ENCODE results near the gene KRTAP10-8.
"Not testable (repeated sequence)": the region's sequence is repeated elsewhere in the genome, so short reads cannot be mapped to it uniquely, and the experiment has no call there.

The KRTAP10-8 gene

DNA sequence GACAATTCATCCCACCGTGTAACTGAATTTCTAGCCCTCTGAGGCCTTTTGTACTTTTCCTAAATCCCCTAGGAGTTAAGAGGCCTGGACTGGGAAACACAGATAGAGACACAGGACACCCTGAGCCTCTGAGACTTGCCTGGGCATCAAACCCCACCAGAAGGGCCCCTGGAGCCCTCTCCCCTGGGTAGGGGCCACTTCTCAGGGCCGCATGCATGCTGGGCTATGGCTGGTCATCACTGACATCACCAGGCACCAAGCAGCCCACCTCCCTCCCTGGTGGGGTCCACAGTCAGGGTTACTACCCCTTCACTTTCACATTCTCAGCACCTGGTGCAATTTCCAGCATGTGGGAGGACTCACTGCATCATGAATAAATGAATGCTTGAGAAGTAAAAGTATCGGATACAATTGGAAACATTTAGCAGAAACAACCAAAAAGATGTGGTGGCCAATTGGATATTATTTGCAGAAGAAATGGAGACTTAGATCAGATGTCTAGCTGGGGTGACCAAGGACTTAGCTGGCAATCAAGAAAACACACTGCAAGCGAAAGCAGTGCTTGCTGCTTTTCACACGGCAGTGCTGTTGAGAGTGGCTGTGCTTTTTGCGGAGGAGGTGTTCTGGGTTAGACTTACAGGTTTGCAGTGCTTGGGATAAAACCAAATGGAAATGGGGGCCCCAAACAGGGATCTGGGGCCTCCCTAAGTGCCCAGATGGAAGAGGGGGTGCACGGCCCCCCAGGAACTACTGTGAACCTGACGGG lies 12.4 kb upstream of the KRTAP10-8 start:
- no peak for DNase-seq

DNA sequence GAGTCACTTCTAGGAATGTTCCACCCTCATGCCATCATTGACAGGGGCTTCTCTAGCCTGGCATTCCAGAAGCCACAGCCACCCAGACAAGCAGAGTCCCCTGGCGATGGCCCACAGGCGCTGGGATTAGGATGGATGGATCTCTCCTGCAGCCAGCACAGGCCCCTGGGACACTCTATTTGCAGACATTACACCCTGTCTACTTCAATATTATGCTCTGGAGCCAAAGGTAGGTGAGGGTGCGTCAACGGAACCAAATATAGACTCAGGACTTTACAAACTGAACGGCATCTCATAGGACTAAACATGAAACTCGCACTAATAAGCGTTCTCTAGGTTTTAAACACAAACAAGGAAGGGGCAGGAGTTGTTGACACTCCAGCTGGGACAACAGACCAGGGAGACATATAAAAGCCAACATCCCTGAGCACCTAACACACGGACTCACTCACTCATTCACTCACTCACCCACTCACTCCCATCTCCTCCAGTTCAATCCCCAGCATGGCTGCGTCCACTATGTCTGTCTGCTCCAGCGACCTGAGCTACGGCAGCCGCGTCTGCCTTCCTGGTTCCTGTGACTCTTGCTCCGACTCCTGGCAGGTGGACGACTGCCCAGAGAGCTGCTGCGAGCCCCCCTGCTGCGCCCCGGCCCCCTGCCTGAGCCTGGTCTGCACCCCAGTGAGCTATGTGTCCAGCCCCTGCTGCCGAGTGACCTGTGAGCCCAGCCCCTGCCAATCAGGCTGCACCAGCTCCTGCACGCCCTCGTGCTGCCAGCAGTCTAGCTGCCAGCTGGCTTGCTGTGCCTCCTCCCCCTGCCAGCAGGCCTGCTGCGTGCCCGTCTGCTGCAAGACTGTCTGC lies 11.5 kb upstream of the KRTAP10-8 start, which contains the start of gene KRTAP10-7:
Gene KRTAP10-7, plus strand, starts transcription at position 480 of the 861 bp plus-strand sequence. Its CDS starts 25 bp downstream, at position 505.
- not testable (repeated sequence) for DNase-seq

DNA sequence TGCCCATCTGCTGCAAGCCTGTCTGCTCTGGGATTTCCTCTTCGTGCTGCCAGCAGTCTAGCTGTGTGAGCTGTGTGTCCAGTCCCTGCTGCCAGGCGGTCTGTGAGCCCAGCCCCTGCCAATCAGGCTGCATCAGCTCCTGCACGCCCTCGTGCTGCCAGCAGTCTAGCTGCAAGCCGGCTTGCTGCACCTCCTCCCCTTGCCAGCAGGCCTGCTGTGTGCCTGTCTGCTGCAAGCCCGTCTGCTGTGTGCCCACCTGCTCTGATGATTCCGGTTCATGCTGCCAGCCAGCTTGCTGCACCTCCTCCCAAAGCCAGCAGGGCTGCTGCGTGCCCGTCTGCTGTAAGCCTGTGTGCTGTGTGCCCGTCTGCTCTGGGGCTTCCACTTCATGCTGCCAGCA lies 10.8 kb upstream of the KRTAP10-8 start:
- peak; percentile 32 for DNase-seq

DNA sequence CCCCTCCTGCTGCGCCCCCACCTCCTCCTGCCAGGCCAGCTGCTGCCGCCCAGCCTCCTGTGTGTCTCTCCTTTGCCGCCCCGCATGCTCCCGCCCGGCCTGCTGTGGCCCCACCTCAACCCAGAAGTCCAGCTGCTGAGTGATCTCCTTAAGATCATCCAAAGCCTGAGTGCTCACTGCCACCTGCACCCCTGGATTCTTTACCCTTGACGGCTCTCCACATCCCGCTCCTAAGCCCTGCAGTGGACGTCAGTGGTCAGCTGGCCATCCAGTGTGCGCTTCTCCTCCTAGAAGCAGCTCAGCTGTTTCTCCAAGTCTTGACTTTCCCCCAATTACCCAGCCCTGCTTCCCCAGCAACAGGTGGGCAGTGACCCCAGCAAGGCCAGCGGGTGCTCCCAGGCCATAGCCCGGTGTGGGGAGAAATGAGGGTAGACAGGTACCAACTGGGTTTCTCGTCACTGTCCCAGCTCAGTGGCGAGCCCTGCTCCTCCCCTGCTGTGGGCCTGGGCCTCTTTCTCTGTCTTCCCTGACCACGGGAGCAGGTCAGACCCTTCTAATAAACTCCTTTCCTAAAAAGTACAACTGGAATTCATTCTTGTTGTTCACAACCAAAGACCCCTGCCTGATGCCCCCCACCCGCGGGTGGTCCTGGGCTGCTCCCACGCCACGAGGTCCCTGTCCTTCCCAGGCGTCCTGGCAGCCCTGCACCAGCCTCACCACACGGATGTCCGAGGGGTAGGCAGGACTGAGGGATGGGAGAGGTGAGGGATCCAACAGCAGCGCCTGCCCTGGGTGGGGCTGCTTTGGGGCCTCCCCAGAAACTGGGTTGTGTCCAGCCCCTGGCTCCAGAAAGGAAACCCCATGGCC lies 10.1 kb upstream of the KRTAP10-8 start:
- no peak for DNase-seq

DNA sequence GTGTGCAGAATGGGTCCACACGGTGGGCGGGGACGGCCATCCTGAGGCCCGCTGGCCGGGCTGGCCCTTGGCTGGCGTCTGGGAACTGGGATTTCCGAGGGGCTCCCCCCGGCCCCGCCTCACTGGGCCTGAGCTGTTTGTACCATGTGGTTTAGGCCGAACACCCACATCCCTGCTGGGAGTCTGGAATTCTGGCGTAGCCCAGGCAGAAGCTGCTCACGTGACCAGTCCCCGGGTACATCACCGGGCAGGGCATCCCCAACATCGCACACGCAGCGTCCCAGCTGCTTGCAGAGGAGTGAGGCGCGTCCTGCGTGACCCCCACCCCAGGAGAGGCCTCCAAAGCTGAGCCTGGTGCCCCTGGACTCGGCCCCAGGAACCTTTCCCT lies 9.4 kb upstream of the KRTAP10-8 start:
- DNase-seq, result no peak

DNA sequence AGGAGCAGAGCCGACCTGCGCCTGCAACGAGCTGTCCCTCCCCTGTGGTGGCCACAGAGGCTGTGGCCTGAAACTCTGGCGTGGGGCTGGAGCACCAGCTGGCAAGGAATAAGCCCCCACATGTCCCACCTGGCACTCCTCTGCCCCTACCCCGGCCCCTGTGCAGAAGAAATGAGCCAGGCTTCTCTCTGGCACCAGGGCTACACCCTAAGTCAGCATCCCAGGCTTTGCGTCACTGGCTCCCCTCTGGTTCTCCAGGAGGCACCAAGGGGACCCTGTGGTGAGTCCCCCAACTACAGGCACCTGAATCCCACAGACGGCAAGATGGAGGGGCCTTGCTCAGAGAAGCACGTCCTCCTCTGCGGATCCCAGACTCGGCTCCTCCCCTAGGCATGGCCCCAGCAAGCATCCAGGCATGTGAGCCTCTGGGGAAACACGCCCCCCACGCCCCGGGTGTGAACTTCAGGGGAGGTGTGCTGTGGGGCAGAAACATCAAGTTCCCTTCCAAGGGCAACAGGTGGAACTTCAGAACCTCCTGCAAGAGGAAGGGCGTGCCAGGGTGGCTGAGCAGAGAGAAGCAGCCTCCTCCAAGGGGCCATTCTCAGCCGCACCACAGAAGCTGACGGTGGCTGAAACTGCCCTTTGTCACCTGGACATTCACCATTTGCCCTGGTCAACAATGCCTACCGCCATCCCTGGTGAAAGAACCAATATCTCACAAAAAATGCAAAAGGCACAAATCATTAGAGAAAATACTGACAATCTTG lies 8.6 kb upstream of the KRTAP10-8 start:
- DNase-seq, result no peak

DNA sequence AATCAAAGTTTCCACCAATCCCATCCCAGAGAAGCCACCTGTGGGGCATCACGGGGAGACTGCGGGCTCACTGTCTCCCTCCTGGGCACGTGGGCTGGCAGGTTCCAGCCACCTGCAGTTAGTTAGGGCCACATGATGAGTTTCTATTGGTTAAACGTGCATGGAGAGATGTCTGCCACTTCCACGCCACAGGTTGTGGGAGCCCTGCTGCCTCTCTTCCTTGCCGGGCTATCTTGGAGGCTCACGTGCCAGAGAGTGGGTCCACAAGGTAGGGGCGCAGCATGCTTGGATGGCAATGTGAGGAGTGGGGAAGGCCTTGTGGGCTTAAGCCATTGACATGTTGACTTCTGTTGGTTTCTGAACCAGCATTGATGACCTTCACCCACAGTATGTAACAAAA lies 8.0 kb upstream of the KRTAP10-8 start:
- DNase-seq, result no peak

DNA sequence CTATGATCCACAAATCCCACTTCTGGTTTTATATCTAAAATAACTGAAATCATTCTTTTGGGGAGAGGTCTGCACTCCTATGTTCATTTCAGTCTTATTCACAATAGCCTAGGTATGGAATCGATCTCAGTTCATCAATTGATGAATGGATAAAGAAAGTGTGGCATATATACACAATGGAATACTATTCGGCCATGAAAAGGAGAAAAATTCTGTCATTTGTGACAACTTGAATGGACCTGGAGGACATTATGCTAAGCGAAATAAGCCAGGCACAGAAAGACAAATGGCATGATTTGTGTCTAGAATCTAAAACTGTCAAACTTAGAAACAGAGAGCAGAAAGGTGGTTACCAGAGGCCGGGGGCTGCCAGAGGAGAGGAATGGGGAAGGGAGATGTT lies 5.4 kb upstream of the KRTAP10-8 start:
- no peak for DNase-seq

DNA sequence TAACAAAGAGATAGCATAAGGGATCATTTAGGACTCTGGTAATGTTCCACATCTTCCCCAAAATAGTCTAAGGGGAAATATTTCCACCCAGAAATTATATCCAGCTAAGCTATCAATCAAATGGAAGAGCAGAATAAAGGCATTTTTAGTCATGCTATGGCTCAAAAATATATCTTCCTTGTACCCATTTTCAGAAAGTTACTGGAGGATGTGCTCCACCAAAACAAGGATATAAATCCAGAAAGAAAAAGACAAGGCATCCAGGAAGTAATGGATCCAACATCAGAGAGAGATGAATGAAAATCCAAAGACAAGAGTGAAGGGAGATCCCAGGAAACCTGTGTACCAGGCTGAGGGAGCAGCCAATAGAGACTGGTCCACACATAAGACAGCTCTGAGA lies 2.7 kb upstream of the KRTAP10-8 start:
- DNase-seq, result no peak

DNA sequence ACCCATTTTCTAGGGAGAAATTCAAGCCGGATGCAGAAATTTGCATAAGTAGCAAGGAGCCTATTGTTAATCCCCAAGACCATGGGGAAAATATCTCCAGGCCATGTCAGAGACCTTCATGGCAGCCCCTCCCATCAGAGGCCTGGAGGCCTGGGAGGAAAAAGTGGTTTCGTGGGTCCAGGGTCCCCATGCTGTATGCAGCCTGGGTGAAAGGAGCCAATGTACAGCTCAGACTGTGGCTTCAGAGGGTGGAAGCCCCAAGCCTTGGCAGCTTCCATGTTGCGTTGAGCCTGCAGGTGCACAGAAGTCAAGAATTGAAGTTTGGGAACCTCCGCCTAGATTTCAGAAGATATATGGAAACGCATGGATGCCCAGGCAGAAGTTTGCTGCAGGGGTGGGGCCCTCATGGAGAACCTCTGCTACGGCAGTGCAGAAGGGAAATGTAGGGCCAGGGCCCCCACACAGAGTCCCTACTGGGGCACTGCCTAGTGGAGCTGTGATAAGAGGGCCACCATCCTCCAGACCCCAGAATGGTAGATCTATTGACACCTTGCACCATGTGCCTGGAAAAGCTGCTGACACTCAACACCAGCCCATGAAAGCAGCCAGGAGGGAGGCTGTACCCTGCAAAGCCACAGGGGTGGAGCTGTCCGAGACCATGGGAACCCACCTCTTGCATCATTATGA lies 1.6 kb upstream of the KRTAP10-8 start:
- not testable (repeated sequence) for DNase-seq

DNA sequence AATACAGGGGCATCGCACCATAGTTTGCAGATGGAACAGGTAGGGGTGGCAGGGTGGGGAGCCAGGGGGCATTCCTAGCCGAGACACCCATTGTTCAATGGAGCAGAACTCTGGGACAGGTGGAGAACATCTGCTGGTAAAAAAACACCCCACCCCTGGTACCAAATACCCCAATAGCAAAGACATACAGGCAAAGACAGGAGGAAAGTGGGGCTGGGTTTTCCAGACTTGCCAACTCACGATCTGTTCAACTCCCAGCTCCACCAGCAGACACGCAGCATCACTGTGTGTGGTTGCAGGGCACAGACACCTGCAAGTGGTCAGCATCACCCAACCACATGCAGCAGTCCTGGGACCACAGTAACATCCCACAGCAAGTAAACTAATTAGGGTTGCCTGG lies 328 bp upstream of the KRTAP10-8 start:
- no peak for DNase-seq

DNA sequence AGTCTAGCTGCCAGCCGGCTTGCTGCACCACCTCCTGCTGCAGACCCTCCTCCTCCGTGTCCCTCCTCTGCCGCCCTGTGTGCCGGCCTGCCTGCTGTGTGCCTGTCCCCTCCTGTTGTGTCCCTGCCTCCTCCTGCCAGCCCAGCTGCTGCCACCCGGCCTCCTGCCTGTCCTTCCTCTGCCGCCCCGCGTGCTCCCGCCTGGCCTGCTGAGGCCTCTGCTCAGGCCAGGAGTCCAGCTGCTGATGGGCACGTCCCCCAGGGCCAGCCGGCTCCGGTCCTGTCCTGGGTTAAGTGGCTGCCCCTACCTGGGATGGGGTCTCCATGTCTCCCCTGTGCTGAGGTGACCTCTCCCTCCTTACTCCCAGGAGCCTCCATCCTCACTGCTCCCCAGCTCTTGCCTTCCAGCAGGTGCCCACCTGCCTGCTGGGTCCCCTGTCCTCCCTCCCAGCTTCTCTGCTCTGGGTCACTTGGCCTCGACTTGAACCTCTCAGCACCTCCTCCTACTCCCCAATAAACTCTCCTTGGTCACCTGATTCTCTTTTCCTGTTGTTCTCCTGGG lies 870 bp downstream of the KRTAP10-8 start:
- DNase-seq, result no peak

DNA sequence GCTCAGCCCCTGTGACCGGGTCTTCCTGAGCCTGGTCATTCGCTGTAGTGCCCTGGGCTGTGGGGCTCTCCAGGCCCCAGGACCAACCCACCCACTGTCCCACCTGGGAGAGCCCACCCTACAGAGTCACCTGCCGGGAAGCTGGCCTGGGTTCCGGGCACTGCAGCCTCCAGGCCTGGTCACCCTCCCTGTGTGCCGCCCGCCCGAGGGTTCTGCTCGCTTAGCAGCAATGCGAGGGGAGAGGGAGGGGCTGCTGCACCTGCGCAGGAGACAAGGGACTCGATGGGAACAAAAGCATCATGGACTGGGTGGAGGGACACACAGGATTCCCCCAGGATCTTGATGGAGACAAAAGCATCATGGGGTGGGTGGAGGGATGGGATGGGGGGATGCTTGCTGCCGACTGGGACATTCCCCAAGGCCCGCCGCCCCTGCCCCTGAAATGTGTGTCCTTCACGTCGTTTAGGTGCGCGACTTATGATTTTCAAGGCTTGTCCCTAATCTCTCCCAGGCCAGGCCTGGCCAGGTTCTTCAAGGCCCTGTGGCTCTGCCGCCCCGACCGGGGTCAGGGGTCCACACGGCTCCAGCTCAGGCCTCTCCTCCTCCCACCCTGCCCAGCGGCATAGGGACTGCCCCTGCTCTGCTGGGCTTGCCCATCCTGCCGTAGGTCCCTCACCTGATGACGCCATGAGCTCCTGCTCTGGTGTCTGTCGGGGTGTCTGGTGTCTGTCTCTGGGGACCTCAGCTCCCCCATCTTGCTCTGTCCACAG lies 1.7 kb downstream of the KRTAP10-8 start:
- no peak for DNase-seq

DNA sequence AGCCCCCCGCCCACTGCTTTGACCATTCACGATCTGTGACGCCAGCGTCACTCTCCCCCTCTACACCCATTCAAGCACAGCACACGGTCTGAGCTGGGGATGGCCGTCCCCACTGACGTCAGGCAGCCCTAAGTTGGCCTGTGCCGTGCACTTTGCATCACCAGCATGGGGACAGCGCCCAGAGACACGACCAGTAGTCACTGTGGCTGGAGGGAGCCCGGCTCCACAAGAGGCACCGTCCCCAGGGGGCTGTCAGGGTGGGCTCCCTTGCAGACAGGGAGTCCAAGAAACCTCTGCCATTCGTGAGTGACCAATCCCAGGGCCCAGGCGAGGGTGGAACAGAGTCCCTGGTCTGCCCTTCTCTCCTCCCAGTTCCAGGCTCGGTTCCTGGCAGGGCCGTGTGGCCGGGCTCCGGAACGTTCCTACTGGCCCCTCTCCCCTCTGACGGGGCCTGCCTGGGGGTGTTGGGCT lies 2.3 kb downstream of the KRTAP10-8 start:
- DNase-seq, result no peak

DNA sequence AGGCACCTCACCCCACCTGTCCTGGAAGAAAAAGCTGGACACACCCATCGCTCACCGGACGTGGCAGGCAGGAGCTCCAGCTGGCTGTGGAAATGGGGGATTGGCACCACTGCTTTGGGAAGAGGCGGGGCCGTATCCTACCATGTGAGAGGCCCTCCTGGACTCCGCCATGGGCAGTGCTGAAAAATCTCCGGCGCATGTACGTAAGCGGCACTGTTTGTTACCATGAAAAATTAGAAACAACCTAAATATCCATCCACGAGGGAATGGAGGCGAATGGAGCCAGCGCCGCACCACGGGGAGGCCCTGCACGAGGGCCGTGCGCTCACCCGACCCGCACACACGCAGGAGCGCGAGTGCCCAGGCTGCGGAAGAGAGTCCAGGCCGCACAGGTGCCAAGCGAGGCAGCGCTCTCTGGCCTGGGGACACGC lies 3.1 kb downstream of the KRTAP10-8 start:
- no peak for DNase-seq

DNA sequence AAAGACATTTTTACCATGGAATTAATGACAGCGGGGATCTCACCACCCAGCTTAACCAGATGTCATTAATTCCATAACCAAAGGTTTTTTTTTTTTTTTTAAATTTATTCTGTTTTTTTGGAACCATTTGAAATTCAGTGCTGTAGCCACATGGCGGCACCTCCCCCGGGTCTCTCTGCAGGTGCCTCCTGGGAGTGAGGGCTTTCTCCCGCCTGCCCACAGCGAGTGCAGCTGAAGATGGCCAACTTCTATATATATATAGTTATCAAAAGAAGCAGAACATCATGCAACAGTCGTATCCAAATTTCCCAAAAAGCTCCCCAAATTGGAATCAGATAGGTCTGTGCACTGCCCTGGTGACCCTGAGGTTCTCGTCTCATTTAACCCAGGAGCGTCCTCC lies 3.6 kb downstream of the KRTAP10-8 start:
- no peak for DNase-seq

DNA sequence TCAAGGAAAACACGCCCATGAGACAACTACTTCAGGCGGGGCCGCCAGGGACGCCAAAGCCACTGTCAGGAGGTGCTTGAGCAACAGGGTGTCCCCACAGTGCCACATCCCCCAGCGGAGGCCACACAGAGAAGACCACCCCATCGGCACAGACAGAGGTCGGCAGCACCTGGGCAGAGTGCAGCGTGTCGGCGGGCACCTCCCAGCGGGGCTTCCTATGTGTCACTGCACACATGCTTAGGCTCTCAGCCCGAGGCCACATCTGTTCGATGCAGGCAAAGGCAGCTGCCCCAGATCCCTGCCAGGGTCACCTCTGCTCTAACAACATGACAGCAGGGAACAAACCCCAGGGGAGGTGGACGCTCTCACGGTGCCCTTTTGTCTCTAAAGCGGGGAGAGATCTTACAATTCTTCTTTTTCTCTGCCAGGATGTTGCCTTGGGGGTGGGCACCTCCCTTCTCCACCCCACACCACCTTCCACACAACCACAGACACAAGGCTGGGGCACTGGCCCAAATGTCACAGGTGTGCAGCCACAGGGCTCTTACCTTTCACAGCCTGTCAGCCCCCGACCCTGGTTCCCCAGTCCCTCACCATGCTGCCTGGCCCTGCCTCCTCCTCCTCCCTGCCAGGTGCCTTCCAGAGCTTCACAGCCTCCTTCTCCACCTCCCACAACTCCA lies 4.2 kb downstream of the KRTAP10-8 start:
- no peak for DNase-seq

DNA sequence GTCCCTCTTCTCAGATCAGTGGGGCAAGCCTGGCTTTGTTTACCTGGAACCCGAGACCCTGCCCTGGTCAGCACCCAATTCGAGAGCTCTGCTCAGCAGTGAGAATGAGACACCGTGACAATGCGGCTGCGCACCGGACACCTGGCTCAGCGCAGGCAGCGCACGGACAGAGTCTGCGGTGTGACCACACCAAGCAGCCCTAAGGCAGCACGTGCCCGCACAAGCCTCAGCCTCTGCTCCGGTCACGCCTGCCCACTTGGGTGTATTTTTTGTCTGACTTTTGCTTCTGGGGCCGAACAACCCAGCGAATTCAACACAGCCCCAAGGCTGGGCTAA lies 4.7 kb downstream of the KRTAP10-8 start:
- DNase-seq, result no peak

DNA sequence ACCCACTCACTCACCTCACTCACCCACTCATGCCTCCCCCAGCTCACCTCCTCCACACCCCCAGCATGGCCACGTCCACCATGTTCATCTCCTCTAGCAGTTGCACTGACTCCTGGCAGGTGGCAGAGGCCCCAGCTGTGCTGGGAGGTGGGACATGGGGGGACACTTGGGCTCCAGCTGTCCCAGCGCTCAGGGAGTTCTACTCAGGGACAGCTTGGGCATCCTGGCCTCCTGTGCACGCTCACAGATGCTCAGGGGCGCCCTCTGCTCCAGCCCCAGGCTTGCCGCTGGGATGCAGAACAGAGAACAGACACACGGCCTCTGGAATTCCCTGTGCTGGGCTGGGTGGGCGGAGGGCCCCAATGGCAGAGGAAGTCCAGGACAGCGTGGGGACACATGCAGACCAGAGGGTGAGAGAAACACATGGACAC lies 5.2 kb downstream of the KRTAP10-8 start:
- DNase-seq, result no peak

DNA sequence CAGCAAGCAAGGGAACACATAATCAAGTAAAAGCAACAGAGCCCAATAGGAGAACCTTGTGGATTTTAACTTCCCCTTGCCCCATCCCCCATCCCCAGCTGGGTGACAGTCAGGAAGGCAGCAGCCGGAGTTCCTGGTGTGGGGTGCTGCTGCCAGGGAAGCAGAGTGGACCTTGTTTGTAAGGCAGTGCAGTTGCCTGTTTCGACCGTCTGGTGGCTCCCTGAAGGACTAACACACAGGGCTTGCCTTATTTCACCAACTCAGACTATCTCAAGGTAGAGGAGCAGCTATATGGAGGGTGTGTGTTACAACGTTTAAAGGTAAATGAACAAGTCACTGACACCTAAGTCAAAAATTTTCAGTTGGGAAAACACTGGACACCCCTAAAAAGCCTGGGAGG lies 6.6 kb downstream of the KRTAP10-8 start:
- DNase-seq, result no peak
